GM12891 (cell line): ENCODE results near the gene RNF220.

ENCODE experiments used
- POLR2A ChIP-seq: IDR thresholded peaks from 2 replicates; pipeline ENCODE4 v1.6.1; 2011; ENCODE audit warnings: low read depth, low read length, control low read depth
- POLR2AphosphoS5 ChIP-seq: IDR thresholded peaks from 2 replicates; pipeline ENCODE4 v1.6.1; 2011; ENCODE audit warnings: low read depth, low read length, control low read depth

DNA sequence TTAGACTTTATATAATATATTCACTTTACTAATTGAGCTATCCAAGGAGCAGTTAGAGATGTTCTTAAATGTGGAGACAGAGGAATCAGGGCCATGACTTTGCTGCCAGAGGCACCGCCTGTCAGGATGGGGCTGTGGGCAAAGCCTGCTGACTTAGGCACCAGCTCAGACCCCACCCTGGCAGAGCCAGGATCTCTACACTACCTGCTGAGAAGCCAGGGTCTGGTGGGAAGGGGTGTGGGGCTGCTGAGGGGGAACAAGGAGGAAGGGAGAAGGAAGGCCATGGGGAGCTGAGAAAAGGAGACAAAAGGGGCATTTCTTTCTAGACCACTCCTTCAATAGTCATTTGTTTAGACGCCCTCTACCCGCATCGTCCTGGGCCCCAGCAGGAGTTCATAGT, 164.4 kb downstream of the RNF220 start:
- TF ChIP-seq POLR2AphosphoS5 (no peak), POLR2A (no peak)
